GM19468 (cell line): ENCODE data around the gene IGFN1.

Experiments used
- ATAC-seq: cut with Tn5 transposase; IDR thresholded peaks from one replicate; pipeline ENCODE4 v1.9.1; 2021; ENCODE audit warnings: mild to moderate bottlenecking, moderate library complexity, moderate number of reproducible peaks; ENCODE audit not compliant: unreplicated experiment; ENCODE audit errors: extremely low read depth

The IGFN1 gene

GRCh38 chr1:201276891-201277290, 86.3 kb downstream of the IGFN1 start:
- ATAC-seq: no peak

DNA sequence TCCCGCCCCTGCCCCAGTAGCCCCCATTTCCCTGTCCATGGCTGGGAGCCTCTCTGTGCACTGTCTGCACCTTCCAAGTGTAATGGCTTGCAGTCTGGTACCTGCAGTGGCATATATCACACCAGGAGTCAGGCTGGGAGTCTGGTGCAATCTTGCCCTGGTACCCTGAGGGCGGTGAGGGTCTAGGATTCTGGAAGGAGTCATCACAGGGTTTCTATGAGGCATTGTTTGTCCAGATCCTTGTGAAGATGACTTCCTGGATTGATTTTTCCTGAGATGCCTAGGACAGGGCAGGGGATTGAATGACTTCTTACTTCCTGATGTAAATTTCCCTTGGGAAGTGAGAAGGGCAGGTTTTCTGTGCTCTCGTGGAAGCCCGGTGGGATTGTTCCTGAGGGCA, 86.8 kb downstream of the IGFN1 start:
- ATAC-seq: no peak
